ENCODE results near the gene CUEDC2. TPM values are rescaled to one million over a fixed set of nuclear protein-coding genes. Genes with fewer than 3 reads are reported as not detected.

Gene CUEDC2
- total RNA-seq, 1 donor from 2014 or later, result 67.5 TPM

GRCh38 chr10:102409604-102410428, 22.6 kb downstream of the CUEDC2 start:
- H3K9me3 Mint-ChIP-seq, result no peaks in the 10 kb centered on the region
- intact Hi-C loops (cut with micrococcal nuclease), result loop anchor here (1.0 to 2.0 kb wide), 2 partner anchors 11 to 15 kb away; partner anchors contain the start of gene NFKB2
- peaks cover 24% of the 10 kb centered on the region for H3K27me3 Mint-ChIP-seq (ENCODE audit: low read depth)
- peak overlapping the region; percentile 85 for H3K4me3 Mint-ChIP-seq (ENCODE audit: low read depth)
- peak overlapping the region; percentile 74 for H3K27ac Mint-ChIP-seq
- DNase-seq (ENCODE audit: low spot score), result peak; percentile 8
- peaks cover 32% of the 10 kb centered on the region for H3K4me1 Mint-ChIP-seq (ENCODE audit: low read depth)
- peaks cover 7% of the 10 kb centered on the region for H3K36me3 Mint-ChIP-seq (ENCODE audit: low read depth)

- Mint-ChIP-seq H3K4me3 (ENCODE audit: low read depth) (peak overlapping the region; percentile 85), H3K27ac (peak overlapping the region; percentile 74), H3K9me3 (no peaks in the 10 kb centered on the region), H3K27me3 (ENCODE audit: low read depth) (peaks cover 24% of the 10 kb centered on the region), H3K4me1 (ENCODE audit: low read depth) (peaks cover 32% of the 10 kb centered on the region), H3K36me3 (ENCODE audit: low read depth) (peaks cover 7% of the 10 kb centered on the region)
- peak; percentile 46 for DNase-seq (ENCODE audit: low spot score)
- intact Hi-C loops (cut with micrococcal nuclease), result loop anchor here (1.0 to 2.0 kb wide), 2 partner anchors 10 to 14 kb away; partner anchors contain the start of gene NFKB2
These were observed 23.4 kb downstream of the CUEDC2 start for GRCh38 chr10:102408728-102409603.

GRCh38 chr10:102408131-102408727, 24.1 kb downstream of the CUEDC2 start:
- H3K36me3 Mint-ChIP-seq (ENCODE audit: low read depth), result peaks cover 14% of the 10 kb centered on the region
- intact Hi-C loops (cut with micrococcal nuclease), result loop anchor here (2.0 kb wide), 1 partner anchor 13 kb away; the partner anchor contains the start of gene NFKB2
- H3K4me1 Mint-ChIP-seq (ENCODE audit: low read depth), result peaks cover 31% of the 10 kb centered on the region
- H3K9me3 Mint-ChIP-seq, result no peaks in the 10 kb centered on the region
- no peak for DNase-seq (ENCODE audit: low spot score)
- peak overlapping the region; percentile 15 for H3K27ac Mint-ChIP-seq
- peak overlapping the region; percentile 81 for H3K4me3 Mint-ChIP-seq (ENCODE audit: low read depth)
- peaks cover 24% of the 10 kb centered on the region for H3K27me3 Mint-ChIP-seq (ENCODE audit: low read depth)

- Mint-ChIP-seq H3K4me3 (ENCODE audit: low read depth) (peak overlapping the region; percentile 81), H3K36me3 (ENCODE audit: low read depth) (peaks cover 15% of the 10 kb centered on the region), H3K4me1 (ENCODE audit: low read depth) (peaks cover 27% of the 10 kb centered on the region), H3K27me3 (ENCODE audit: low read depth) (peaks cover 24% of the 10 kb centered on the region), H3K9me3 (no peaks in the 10 kb centered on the region), H3K27ac (no peak overlapping the region)
- no peak for DNase-seq (ENCODE audit: low spot score)
- intact Hi-C loops (cut with micrococcal nuclease), result loop anchor here (2.0 kb wide), 1 partner anchor 13 kb away; the partner anchor contains the start of gene NFKB2
These were observed 24.8 kb downstream of the CUEDC2 start for GRCh38 chr10:102407425-102408130.

GRCh38 chr10:102406815-102407214, 25.6 kb downstream of the CUEDC2 start:
- H3K27ac Mint-ChIP-seq, result no peak overlapping the region
- peaks cover 26% of the 10 kb centered on the region for H3K4me1 Mint-ChIP-seq (ENCODE audit: low read depth)
- H3K4me3 Mint-ChIP-seq (ENCODE audit: low read depth), result no peak overlapping the region

GRCh38 chr10:102405632-102406031, 26.7 kb downstream of the CUEDC2 start:
- intact Hi-C loops (cut with micrococcal nuclease), result no loop called here
- peaks cover 18% of the 10 kb centered on the region for H3K4me1 Mint-ChIP-seq (ENCODE audit: low read depth)
- H3K9me3 Mint-ChIP-seq, result no peaks in the 10 kb centered on the region
- no peak for DNase-seq (ENCODE audit: low spot score)
- H3K4me3 Mint-ChIP-seq (ENCODE audit: low read depth), result no peak overlapping the region
- H3K27me3 Mint-ChIP-seq (ENCODE audit: low read depth), result peaks cover 15% of the 10 kb centered on the region
- no peak overlapping the region for H3K27ac Mint-ChIP-seq
- peaks cover 34% of the 10 kb centered on the region for H3K36me3 Mint-ChIP-seq (ENCODE audit: low read depth)

More at GRCh38 chr10:102406815-102407214, 25.6 kb downstream of the CUEDC2 start:
- intact Hi-C loops (cut with micrococcal nuclease), result no loop called here
- Mint-ChIP-seq H3K27me3 (ENCODE audit: low read depth) (peaks cover 24% of the 10 kb centered on the region), H3K9me3 (no peaks in the 10 kb centered on the region), H3K36me3 (ENCODE audit: low read depth) (peaks cover 22% of the 10 kb centered on the region)
- no peak for DNase-seq (ENCODE audit: low spot score)

- Mint-ChIP-seq H3K36me3 (ENCODE audit: low read depth) (peaks cover 39% of the 10 kb centered on the region), H3K27ac (no peak overlapping the region), H3K9me3 (no peaks in the 10 kb centered on the region), H3K4me3 (ENCODE audit: low read depth) (no peak overlapping the region), H3K4me1 (ENCODE audit: low read depth) (peaks cover 18% of the 10 kb centered on the region), H3K27me3 (ENCODE audit: low read depth) (peaks cover 14% of the 10 kb centered on the region)
- DNase-seq (ENCODE audit: low spot score), result no peak
- intact Hi-C loops (cut with micrococcal nuclease), result no loop called here
These were observed 27.2 kb downstream of the CUEDC2 start for GRCh38 chr10:102405108-102405571.

- intact Hi-C loops (cut with micrococcal nuclease), result no loop called here
These were observed 27.8 kb downstream of the CUEDC2 start for GRCh38 chr10:102404361-102405107.

GRCh38 chr10:102403115-102403514, 29.3 kb downstream of the CUEDC2 start:
- no peak overlapping the region for H3K27ac Mint-ChIP-seq
- H3K4me1 Mint-ChIP-seq (ENCODE audit: low read depth), result peaks cover 15% of the 10 kb centered on the region
- peaks cover 2% of the 10 kb centered on the region for H3K27me3 Mint-ChIP-seq (ENCODE audit: low read depth)
- H3K4me3 Mint-ChIP-seq (ENCODE audit: low read depth), result no peak overlapping the region
- peaks cover 56% of the 10 kb centered on the region for H3K36me3 Mint-ChIP-seq (ENCODE audit: low read depth)
- no peak for DNase-seq (ENCODE audit: low spot score)
- intact Hi-C loops (cut with micrococcal nuclease), result no loop called here
- no peaks in the 10 kb centered on the region for H3K9me3 Mint-ChIP-seq

More at GRCh38 chr10:102404361-102405107, 27.8 kb downstream of the CUEDC2 start:
- H3K27ac Mint-ChIP-seq, result no peak overlapping the region
- no peak overlapping the region for H3K4me3 Mint-ChIP-seq (ENCODE audit: low read depth)
- H3K27me3 Mint-ChIP-seq (ENCODE audit: low read depth), result peaks cover 8% of the 10 kb centered on the region
- no peak for DNase-seq (ENCODE audit: low spot score)
- H3K36me3 Mint-ChIP-seq (ENCODE audit: low read depth), result peaks cover 45% of the 10 kb centered on the region
- no peaks in the 10 kb centered on the region for H3K9me3 Mint-ChIP-seq
- peaks cover 14% of the 10 kb centered on the region for H3K4me1 Mint-ChIP-seq (ENCODE audit: low read depth)

GRCh38 chr10:102402512-102402896, 29.9 kb downstream of the CUEDC2 start:
- H3K4me1 Mint-ChIP-seq (ENCODE audit: low read depth), result peaks cover 16% of the 10 kb centered on the region
- peaks cover 62% of the 10 kb centered on the region for H3K36me3 Mint-ChIP-seq (ENCODE audit: low read depth)
- no peak for DNase-seq (ENCODE audit: low spot score)
- no peaks in the 10 kb centered on the region for H3K9me3 Mint-ChIP-seq
- intact Hi-C loops (cut with micrococcal nuclease), result no loop called here
- H3K27me3 Mint-ChIP-seq (ENCODE audit: low read depth), result no peaks in the 10 kb centered on the region
- H3K4me3 Mint-ChIP-seq (ENCODE audit: low read depth), result no peak overlapping the region
- H3K27ac Mint-ChIP-seq, result no peak overlapping the region

GRCh38 chr10:102401735-102402511, 30.5 kb downstream of the CUEDC2 start:
- intact Hi-C loops (cut with micrococcal nuclease), result no loop called here
- H3K27ac Mint-ChIP-seq, result no peak overlapping the region
- no peak for DNase-seq (ENCODE audit: low spot score)
- no peaks in the 10 kb centered on the region for H3K9me3 Mint-ChIP-seq
- H3K4me1 Mint-ChIP-seq (ENCODE audit: low read depth), result peaks cover 18% of the 10 kb centered on the region
- no peaks in the 10 kb centered on the region for H3K27me3 Mint-ChIP-seq (ENCODE audit: low read depth)
- peaks cover 68% of the 10 kb centered on the region for H3K36me3 Mint-ChIP-seq (ENCODE audit: low read depth)
- H3K4me3 Mint-ChIP-seq (ENCODE audit: low read depth), result no peak overlapping the region
